DND-41 (cell line): ENCODE results near the gene SLC24A3.

Experiments
- ATAC-seq: fragments of 200-7000 bp; cut with Tn5 transposase; 3 replicates; pipeline ENCODE4 v1.9.1; 2021; ENCODE audit warnings: low read depth; ENCODE audit not compliant: insufficient read depth
- DNase-seq: peaks from one replicate; pipeline ENCODE4 v3.0.0-alpha.2; 2020
- H2AFZ ChIP-seq: 2 replicates; pipeline ENCODE4 v1.6.0; 2012; ENCODE audit warnings: low read depth, low read length
- H3K27ac ChIP-seq: 2 replicates; pipeline ENCODE4 v1.5.1; 2012; ENCODE audit warnings: low read length, inconsistent platforms
- H3K27me3 ChIP-seq: fragments of 200-600 bp; sonication (generic); 2 replicates; pipeline ENCODE4 v1.6.0; 2012; ENCODE audit warnings: low read length, mild to moderate bottlenecking, inconsistent platforms; ENCODE audit not compliant: insufficient read depth, poor library complexity
- H3K36me3 ChIP-seq: 2 replicates; pipeline ENCODE4 v1.5.1; 2012; ENCODE audit warnings: low read length, inconsistent platforms; ENCODE audit not compliant: insufficient read depth
- H3K4me1 ChIP-seq: 2 replicates; pipeline ENCODE4 v1.5.1; 2012; ENCODE audit warnings: mild to moderate bottlenecking, low read length; ENCODE audit not compliant: insufficient read depth
- H3K4me2 ChIP-seq: 2 replicates; pipeline ENCODE4 v1.6.0; 2012; ENCODE audit warnings: mild to moderate bottlenecking, moderate library complexity, low read length, inconsistent platforms; ENCODE audit not compliant: insufficient read depth
- H3K4me3 ChIP-seq, 2 experiments: fragments of 200-600 bp in 1 of 2; shearing (Covaris generic) in 1 of 2; 2 replicates each; pipeline ENCODE4 v1.5.1; 2012 to 2016; ENCODE audit warnings: inconsistent platforms in 2 of 2, low read length in 2 of 2, mild to moderate bottlenecking in 2 of 2, low read depth in 1 of 2, moderate library complexity in 1 of 2
- H3K79me2 ChIP-seq: 2 replicates; pipeline ENCODE4 v1.6.0; 2012; ENCODE audit warnings: low read length, inconsistent platforms; ENCODE audit not compliant: insufficient read depth
- H3K9ac ChIP-seq: 2 replicates; pipeline ENCODE4 v1.6.0; 2012; ENCODE audit warnings: low read depth, mild to moderate bottlenecking, inconsistent platforms, low read length, moderate library complexity
- H3K9me3 ChIP-seq: 2 replicates; pipeline ENCODE4 v1.5.1; 2012; ENCODE audit warnings: low read length, moderate library complexity, mild to moderate bottlenecking, inconsistent platforms; ENCODE audit not compliant: insufficient read depth, severe bottlenecking
- H4K20me1 ChIP-seq: 2 replicates; pipeline ENCODE4 v1.6.0; 2012; ENCODE audit warnings: low read length; ENCODE audit not compliant: insufficient read depth
- CTCF ChIP-seq: IDR thresholded peaks from 2 replicates; pipeline ENCODE4 v1.5.1; 2012; ENCODE audit warnings: borderline replicate concordance, low read length, moderate library complexity, mild to moderate bottlenecking; ENCODE audit not compliant: poor library complexity, severe bottlenecking; ENCODE audit errors: extremely low read depth
- EZH2 ChIP-seq: IDR thresholded peaks from 3 replicates; pipeline ENCODE4 v1.6.1; 2012; ENCODE audit warnings: borderline replicate concordance, low read depth, mild to moderate bottlenecking, moderate library complexity, low read length, inconsistent platforms; ENCODE audit not compliant: severe bottlenecking

SLC24A3 gene

DNA sequence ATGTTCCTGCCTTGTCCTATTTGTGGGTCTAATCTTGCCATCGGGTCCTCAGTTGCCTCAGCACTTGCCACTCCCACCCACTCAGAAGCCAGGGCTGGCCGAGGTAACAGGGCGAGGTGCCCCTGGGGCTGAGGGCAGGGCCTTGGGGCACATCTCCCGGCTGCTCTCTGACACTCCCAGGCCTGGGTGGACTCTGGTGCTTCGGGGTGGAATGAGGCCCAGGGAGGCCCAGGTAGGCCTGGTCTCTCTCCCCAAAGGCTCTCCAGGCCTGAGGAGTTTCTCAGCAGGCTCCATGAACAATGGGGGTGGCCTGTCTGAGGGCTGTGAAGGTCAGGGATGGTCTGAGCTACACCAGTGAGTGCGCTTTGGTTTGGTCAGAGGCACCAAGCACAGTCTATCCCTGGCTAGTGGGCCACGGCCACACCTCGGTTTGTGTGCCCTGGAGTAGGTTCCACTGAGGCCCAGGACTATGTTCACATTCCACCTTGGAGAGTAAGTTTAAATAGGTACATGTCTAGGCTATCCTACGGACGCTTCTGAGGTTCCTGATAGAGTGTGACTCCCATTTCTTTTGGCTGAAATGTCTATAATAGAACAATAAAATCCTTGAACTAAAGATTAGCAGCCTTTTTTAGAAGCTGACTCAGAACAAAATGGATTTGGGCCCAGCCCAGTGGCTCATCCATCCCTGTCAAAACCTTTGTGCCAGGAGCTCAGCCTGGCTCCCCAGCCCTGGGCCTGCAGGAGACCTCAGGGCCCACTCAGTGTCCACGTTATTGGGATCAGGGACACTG, 78.8 kb downstream of the SLC24A3 start:
- H3K27ac ChIP-seq = no peak overlapping the region
- H3K36me3 ChIP-seq = no peaks in the 10 kb centered on the region
- H2AFZ ChIP-seq = no peak overlapping the region
- H3K27me3 ChIP-seq = no peaks in the 10 kb centered on the region
- no peak overlapping the region for H3K4me2 ChIP-seq
- no peak for ATAC-seq
- H3K79me2 ChIP-seq = no peaks in the 10 kb centered on the region
- DNase-seq = no peak
- no peaks in the 10 kb centered on the region for H3K4me1 ChIP-seq
- H3K9ac ChIP-seq = no peak overlapping the region
- no peaks in the 10 kb centered on the region for H3K9me3 ChIP-seq
- no peak overlapping the region for H3K4me3 ChIP-seq
- no peak for TF ChIP-seq EZH2
- TF ChIP-seq CTCF = no peak
- no peaks in the 10 kb centered on the region for H4K20me1 ChIP-seq

- no peaks in the 10 kb centered on the region for H4K20me1 ChIP-seq
- H3K79me2 ChIP-seq = no peaks in the 10 kb centered on the region
- DNase-seq (no peak), ATAC-seq (no peak)
- TF ChIP-seq EZH2 (no peak), CTCF (no peak)
- H3K4me2 ChIP-seq = no peak overlapping the region
- H2AFZ ChIP-seq = no peak overlapping the region
- no peak overlapping the region for H3K4me3 ChIP-seq
- H3K27me3 ChIP-seq = no peaks in the 10 kb centered on the region
- H3K9me3 ChIP-seq = no peaks in the 10 kb centered on the region
- no peaks in the 10 kb centered on the region for H3K36me3 ChIP-seq
- no peak overlapping the region for H3K27ac ChIP-seq
- H3K4me1 ChIP-seq = no peaks in the 10 kb centered on the region
- no peak overlapping the region for H3K9ac ChIP-seq
Observed at GRCh38 chr20:19291818-19292132, 79.3 kb downstream of the SLC24A3 start.

- Histone ChIP-seq H2AFZ (no peak overlapping the region), H3K4me2 (no peak overlapping the region), H3K27me3 (no peaks in the 10 kb centered on the region), H3K9me3 (no peaks in the 10 kb centered on the region), H3K4me3 (no peak overlapping the region), H3K4me1 (no peaks in the 10 kb centered on the region), H3K27ac (no peak overlapping the region), H3K36me3 (no peaks in the 10 kb centered on the region), H3K9ac (no peak overlapping the region), H4K20me1 (no peaks in the 10 kb centered on the region), H3K79me2 (no peaks in the 10 kb centered on the region)
- no peak for DNase-seq
- TF ChIP-seq CTCF = no peak
- TF ChIP-seq EZH2 = no peak
- ATAC-seq = no peak
Observed at GRCh38 chr20:19292254-19292653, 79.8 kb downstream of the SLC24A3 start.
